ENCODE data around the gene ZNF407.
A peak's percentile ranks its signal among the peaks of the same experiment; 100 is the strongest.

ZNF407 gene

GRCh38 chr18:74918276-74918790, 320.7 kb downstream of the ZNF407 start:
- DNase-seq: no peak

GRCh38 chr18:74921057-74921820, 323.6 kb downstream of the ZNF407 start:
- no peak for DNase-seq

GRCh38 chr18:74926051-74926450, 328.4 kb downstream of the ZNF407 start:
- no peak for DNase-seq

- no peak for DNase-seq
Observed at GRCh38 chr18:74928194-74928968, 330.7 kb downstream of the ZNF407 start.

- DNase-seq: no peak
Observed at GRCh38 chr18:74929110-74929509, 331.4 kb downstream of the ZNF407 start.

GRCh38 chr18:74930616-74931015, 332.9 kb downstream of the ZNF407 start:
- no peak for DNase-seq

DNA sequence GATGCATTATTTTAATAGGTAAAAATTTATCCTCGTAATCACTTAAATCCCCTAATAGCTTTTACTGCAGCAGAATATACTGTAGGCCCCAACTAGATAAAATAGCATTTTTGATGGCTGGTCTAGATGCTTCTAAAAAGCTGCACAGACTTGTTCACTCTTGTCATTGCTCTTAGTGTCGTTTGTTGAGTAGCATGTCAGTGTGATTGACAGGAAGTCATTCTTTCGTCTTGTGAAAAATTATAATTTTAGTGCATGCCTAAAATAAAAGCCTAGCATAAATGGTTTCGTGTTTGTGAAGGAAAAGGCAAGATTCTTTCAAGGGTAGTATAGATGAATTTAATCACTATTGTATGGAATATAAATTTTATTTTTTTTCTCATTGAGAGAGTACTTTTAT, 336.3 kb downstream of the ZNF407 start:
- DNase-seq: no peak

- DNase-seq: no peak
Observed at GRCh38 chr18:74935434-74935833, 337.8 kb downstream of the ZNF407 start.

DNA sequence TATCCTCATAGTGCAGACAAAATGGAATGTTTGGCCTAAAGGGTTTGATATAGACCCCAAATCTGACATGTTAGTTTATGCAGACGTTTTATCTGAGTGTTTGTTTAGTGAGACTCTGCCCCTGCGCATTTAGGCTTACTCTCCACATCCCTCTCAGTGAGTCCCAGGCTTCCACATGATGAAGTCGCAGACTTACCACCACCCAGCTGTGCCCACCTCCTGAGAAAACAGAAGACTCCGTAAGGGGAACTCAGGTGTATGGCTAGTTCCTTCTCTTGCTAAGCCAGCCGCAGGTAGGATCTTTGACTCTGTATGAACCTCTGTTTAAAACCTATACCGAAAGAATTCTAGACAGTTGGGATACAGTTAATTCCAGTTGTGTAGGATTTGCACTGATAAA, 338.7 kb downstream of the ZNF407 start:
- no peak for DNase-seq

DNA sequence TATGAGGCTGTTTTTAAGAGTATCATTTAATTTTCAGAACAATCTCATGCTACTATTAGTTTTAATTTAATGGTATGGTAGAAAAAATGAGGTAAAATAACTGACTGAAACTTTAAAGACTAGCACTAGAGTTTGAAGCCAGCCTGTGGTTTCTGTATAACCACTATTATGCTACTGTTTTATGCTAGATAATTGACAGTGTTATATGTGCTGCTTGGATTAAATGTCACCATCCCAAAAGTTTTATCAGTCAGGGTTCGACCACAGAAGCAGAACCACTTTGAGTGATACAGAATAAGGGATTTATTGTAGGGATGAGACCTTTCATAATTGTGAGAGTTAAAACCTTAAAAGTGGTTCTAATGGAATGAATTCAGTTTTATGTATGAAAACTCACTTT, 339.6 kb downstream of the ZNF407 start:
- DNase-seq: no peak

- DNase-seq: peak in 6 of 56 donors; percentile 2 to 37 (median 14)
Observed at GRCh38 chr18:74940856-74941255, 343.2 kb downstream of the ZNF407 start.

GRCh38 chr18:74942319-74942910, 344.7 kb downstream of the ZNF407 start:
- no peak for DNase-seq

GRCh38 chr18:74944676-74945075, 347.0 kb downstream of the ZNF407 start:
- no peak for DNase-seq

GRCh38 chr18:74945774-74946545, 348.3 kb downstream of the ZNF407 start:
- DNase-seq: no peak

GRCh38 chr18:74946646-74947375, 349.1 kb downstream of the ZNF407 start:
- no peak for DNase-seq

DNA sequence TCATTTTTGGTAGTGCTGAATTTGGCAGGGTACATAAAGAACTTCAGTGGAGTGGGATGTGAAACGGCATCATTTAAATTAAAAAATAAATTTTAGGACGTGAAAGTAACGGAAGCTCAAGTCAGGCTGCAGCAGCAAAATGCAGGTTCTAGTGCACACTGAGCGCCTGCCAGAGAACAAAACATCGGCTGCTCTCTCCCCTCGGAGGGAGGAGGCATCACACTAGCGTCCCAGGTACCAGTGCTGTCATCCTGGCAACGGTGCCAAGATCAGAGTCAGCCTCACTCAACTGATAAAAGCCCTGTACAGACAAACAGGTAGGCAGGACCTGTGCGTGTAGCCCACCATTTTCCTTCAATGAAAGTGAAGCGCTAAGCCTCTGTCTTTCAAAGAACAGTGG, 349.7 kb downstream of the ZNF407 start:
- DNase-seq: no peak

DNA sequence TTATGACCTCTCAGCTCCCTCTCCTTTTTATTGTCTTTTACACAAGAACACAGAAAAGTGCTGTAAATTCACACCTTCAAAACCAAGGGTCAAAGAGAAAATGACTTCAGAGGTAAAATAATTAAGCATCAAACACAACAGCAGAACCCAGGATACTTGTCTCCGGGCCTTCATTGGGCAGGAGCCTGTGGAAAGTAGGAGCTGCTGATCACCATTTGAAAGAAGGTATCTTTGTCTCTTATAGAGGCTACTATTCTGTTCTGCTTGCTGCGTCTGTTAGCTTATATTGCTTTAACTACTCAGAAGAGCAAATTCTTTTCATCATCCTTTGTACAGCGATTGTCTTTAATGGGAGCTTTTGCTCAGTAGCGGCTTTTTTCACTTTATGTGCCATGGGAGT, 350.2 kb downstream of the ZNF407 start:
- no peak for DNase-seq

GRCh38 chr18:74949611-74950010, 351.9 kb downstream of the ZNF407 start:
- no peak for DNase-seq

DNA sequence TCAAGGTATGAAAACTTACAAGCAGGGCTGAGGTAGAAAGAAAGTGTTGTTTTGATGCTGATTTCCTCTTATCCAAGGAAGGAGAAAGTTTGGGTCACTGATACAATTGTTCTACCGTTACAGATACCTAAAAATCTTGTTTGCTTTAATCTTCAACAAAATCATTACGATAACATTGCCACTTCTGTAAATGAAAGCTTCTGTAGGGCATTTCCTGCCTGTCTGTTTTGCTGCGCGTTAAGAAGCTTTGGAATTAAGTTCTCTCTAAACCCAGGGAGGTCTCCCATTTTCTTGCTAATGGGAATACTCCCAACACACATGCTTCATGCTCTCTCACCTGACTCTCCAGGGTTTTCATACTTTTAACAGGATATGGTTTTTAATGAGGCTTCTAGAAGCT, 352.8 kb downstream of the ZNF407 start:
- no peak for DNase-seq

DNA sequence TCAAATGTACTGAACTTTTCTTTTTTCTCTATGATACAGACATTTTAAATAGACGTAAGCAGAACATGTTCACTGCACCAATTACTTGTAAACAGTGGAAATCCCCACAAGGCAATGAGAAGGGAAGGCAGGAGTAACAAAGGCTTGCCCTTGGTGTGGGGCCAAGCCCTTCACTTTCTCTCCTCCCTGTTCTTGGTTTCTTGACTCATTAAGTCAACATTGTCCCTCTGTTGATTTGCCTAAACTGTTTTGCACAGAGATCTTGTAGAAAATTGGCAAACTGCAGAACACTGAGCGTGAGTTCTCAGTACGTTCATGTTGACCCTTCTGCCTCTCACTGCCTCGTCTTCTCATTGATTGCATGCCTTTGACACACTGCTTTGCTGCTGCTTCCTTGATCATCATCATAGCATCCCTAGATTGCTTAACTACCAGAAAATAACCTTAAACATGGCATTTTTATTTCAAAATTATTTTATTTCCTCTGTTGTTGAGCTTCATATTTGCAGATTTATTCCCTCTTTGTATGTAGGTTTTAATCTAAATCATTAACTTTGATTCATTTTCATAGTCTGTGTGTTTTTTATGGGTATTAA, 353.6 kb downstream of the ZNF407 start:
- DNase-seq: no peak
